ENCODE results near the gene UAP1.

Gene UAP1

GRCh38 chr1:162621256-162621655 lies 59.7 kb downstream of the UAP1 start:
- DNase-seq: no peak

- DNase-seq: no peak
Observed at GRCh38 chr1:162625679-162626078, 64.2 kb downstream of the UAP1 start.

GRCh38 chr1:162626094-162626493 lies 64.6 kb downstream of the UAP1 start:
- DNase-seq: no peak

GRCh38 chr1:162626761-162627160 lies 65.2 kb downstream of the UAP1 start:
- no peak for DNase-seq

- no peak for DNase-seq
Observed at GRCh38 chr1:162627662-162628296, 66.3 kb downstream of the UAP1 start.

GRCh38 chr1:162629077-162629627 lies 67.6 kb downstream of the UAP1 start:
- no peak for DNase-seq

GRCh38 chr1:162629651-162630050 lies 68.1 kb downstream of the UAP1 start:
- no peak for DNase-seq

GRCh38 chr1:162631546-162632191 lies 70.1 kb downstream of the UAP1 start:
- DNase-seq: no peak

GRCh38 chr1:162632217-162632666 lies 70.7 kb downstream of the UAP1 start, which contains the start of gene DDR2:
TSS of gene DDR2 (plus strand) at chr1:162632464. CDS start at chr1:162719064, 86,600 bp downstream.
- no peak for DNase-seq

- no peak for DNase-seq
Observed at GRCh38 chr1:162632698-162633080, 71.2 kb downstream of the UAP1 start.

- no peak for DNase-seq
Observed at GRCh38 chr1:162633081-162633762, 71.7 kb downstream of the UAP1 start.

GRCh38 chr1:162635418-162635817 lies 73.9 kb downstream of the UAP1 start:
- no peak for DNase-seq

GRCh38 chr1:162639718-162640117 lies 78.2 kb downstream of the UAP1 start:
- no peak for DNase-seq

GRCh38 chr1:162641114-162641513 lies 79.6 kb downstream of the UAP1 start:
- DNase-seq: no peak

- DNase-seq: no peak
Observed at GRCh38 chr1:162644986-162645314, 83.4 kb downstream of the UAP1 start.

GRCh38 chr1:162645666-162646065 lies 84.1 kb downstream of the UAP1 start:
- DNase-seq: no peak

- no peak for DNase-seq
Observed at GRCh38 chr1:162649583-162649982, 88.1 kb downstream of the UAP1 start.
